Measurements from ENCODE around the gene RCSD1. TPM values are rescaled to one million over a fixed set of nuclear protein-coding genes. Genes with fewer than 3 reads are reported as not detected.

The RCSD1 gene
- total and polyA plus RNA-seq, 2 of the 13 experiments (the other 11 are each of a cell fraction or from before 2014, with no cell fraction given) = not detected

DNA sequence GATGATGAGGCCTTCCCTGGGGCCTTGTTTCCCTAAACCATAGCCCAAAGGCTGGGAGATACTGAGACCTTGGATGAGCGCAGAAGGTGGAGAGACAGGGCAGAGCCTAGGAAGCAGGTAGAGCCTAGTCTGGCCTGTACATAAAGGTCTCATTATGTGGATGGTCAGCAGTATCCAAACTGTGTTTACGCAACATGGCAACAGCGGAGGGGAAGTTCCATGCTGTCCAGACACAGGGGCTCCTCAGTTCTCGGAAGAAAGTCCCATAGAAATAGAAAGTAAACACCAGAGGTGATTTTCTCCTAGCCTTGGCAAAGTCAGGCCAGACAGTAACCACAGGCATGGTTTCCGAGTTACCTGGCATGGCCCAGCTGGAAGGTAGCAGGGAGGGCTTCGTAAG is 49.7 kb downstream of the RCSD1 start (continued):
- TF ChIP-seq, protein P1, sequence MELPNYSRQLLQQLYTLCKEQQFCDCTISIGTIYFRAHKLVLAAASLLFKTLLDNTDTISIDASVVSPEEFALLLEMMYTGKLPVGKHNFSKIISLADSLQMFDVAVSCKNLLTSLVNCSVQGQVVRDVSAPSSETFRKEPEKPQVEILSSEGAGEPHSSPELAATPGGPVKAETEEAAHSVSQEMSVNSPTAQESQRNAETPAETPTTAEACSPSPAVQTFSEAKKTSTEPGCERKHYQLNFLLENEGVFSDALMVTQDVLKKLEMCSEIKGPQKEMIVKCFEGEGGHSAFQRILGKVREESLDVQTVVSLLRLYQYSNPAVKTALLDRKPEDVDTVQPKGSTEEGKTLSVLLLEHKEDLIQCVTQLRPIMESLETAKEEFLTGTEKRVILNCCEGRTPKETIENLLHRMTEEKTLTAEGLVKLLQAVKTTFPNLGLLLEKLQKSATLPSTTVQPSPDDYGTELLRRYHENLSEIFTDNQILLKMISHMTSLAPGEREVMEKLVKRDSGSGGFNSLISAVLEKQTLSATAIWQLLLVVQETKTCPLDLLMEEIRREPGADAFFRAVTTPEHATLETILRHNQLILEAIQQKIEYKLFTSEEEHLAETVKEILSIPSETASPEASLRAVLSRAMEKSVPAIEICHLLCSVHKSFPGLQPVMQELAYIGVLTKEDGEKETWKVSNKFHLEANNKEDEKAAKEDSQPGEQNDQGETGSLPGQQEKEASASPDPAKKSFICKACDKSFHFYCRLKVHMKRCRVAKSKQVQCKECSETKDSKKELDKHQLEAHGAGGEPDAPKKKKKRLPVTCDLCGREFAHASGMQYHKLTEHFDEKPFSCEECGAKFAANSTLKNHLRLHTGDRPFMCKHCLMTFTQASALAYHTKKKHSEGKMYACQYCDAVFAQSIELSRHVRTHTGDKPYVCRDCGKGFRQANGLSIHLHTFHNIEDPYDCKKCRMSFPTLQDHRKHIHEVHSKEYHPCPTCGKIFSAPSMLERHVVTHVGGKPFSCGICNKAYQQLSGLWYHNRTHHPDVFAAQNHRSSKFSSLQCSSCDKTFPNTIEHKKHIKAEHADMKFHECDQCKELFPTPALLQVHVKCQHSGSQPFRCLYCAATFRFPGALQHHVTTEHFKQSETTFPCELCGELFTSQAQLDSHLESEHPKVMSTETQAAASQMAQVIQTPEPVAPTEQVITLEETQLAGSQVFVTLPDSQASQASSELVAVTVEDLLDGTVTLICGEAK (IDR thresholded peaks at IDR 0.05) = no peak
- TF ChIP-seq, protein P1 (CRISPR knock-in tag; IDR thresholded peaks at IDR 0.05) = no peak
- TF ChIP-seq BCL6 (CRISPR knock-in tag; IDR thresholded peaks at IDR 0.05) = no peak
- peak; percentile 16; the same call in 1 of the 2 replicates for TF ChIP-seq SAP130 (CRISPR knock-in tag; IDR thresholded peaks at IDR 0.05; ENCODE audit: low read depth)

DNA sequence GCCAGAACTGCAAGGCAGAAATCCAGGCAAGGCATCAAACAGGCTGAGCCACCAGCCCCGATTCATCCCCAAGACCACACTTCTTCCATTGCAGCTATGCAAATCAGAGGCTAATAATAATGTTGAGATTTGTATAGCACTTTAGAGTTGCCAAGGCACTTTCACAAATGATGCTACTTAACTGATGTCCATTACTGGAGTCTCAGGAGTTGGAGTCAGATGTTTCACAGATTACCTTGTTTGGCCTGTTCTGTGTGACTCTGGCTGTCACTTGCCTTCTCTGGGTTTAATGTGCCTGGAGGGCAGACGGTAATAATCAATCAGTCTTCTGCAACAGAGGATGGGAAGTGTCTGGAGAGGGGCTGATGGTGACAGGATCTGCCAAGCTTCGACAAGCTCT is 51.0 kb downstream of the RCSD1 start:
- no peak overlapping the region for H3K27ac ChIP-seq (ENCODE audit: extremely low read length, insufficient read depth, low read length)
- no peak overlapping the region for H3K9ac ChIP-seq (ENCODE audit: insufficient read depth, low read depth, low read length)
- no peaks in the 10 kb centered on the region for H3K79me2 ChIP-seq (ENCODE audit: insufficient read depth, low read length)
- no peak overlapping the region for H2AFZ ChIP-seq (ENCODE audit: low read length)
- H3K4me3 ChIP-seq (replicated peaks in 1 of 3; ENCODE audit: insufficient read depth in 1 of 3, low read depth in 2 of 3, low read length in 3 of 3) = no peak overlapping the region
- DNase-seq (ENCODE audit: low spot score) (no peak), ATAC-seq (no peak), FAIRE-seq (no peak)
- BruUV-seq (replicated peaks) = no TSS peak
- H3K4me1 ChIP-seq (ENCODE audit: insufficient read depth, low read length) = peaks cover 15% of the 10 kb centered on the region
- CTCF ChIA-PET (ENCODE audit: low intra/inter-chr PET ratio, low total read pairs) = no interaction called here
- POLR2A ChIA-PET = no interaction called here
- H3K4me2 ChIP-seq (ENCODE audit: low read depth, low read length) = no peak overlapping the region
- 5% methylated on average over 3 of the region's 3 CpGs for WGBS (ENCODE audit: low lambda C conversion rate)
- H4K20me1 ChIP-seq (ENCODE audit: insufficient read depth, low read length) = no peaks in the 10 kb centered on the region
- no peaks in the 10 kb centered on the region for H3K36me3 ChIP-seq (replicated peaks in 1 of 2; ENCODE audit: control insufficient read depth in 1 of 2, insufficient read depth in 2 of 2, low read length in 2 of 2)
- intact Hi-C loops (cut with micrococcal nuclease; ENCODE audit: unreplicated experiment) = no loop called here
- peaks cover 0 to 16% of the 10 kb centered on the region in 2 experiments; a peak in 2 of 5 replicates for H3K27me3 ChIP-seq (ENCODE audit: control insufficient read depth in 1 of 2, insufficient read depth in 2 of 2, low read length in 2 of 2)
- in situ Hi-C loops (cut with HindIII; ENCODE audit: extremely low pct_ligation_motif_present, low pct_unique_long_range_greater_than_20kb) = no loop called here
- H3K9me3 ChIP-seq (ENCODE audit: low read length) = no peaks in the 10 kb centered on the region
- TF ChIP-seq ATAD3A (CRISPR knock-in tag; IDR thresholded peaks at IDR 0.05) = no peak
- no peak for TF ChIP-seq ZNF577 (CRISPR knock-in tag; IDR thresholded peaks at IDR 0.05; ENCODE audit: borderline replicate concordance, low read depth)
- TF ChIP-seq ONECUT2 (CRISPR knock-in tag; IDR thresholded peaks at IDR 0.05) = no peak
- TF ChIP-seq ZNF883 (CRISPR knock-in tag; IDR thresholded peaks at IDR 0.05; ENCODE audit: not compliant biosample characterization) = no peak
- TF ChIP-seq, protein P2, sequence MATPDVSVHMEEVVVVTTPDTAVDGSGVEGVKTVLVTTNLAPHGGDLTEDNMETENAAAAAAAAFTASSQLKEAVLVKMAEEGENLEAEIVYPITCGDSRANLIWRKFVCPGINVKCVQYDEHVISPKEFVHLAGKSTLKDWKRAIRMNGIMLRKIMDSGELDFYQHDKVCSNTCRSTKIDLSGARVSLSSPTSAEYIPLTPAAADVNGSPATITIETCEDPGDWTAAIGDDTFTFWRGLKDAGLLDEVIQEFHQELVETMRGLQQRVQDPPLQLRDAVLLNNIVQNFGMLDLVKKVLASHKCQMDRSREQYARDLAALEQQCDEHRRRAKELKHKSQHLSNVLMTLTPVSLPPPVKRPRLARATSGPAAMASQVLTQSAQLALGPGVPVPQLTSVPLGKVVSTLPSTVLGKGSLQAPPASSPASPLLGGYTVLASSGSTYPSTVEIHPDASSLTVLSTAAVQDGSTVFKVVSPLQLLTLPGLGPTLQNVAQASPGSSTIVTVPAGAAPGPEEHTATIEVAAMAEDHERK (CRISPR knock-in tag; IDR thresholded peaks at IDR 0.05; ENCODE audit: low read depth) = no peak
